NB4 (cell line): Measurements from ENCODE around the gene RAB30.

Experiments used
- DNase-seq: peaks from one replicate; pipeline ENCODE4 v3.0.0; 2010; ENCODE audit warnings: low read depth
- H3K4me3 ChIP-seq: one replicate; pipeline ENCODE4 v1.5.1; 2011; ENCODE audit warnings: mild to moderate bottlenecking, low read depth, low read length, moderate library complexity
- CTCF ChIP-seq: IDR thresholded peaks from one replicate; pipeline ENCODE4 v1.5.1; 2012; ENCODE audit warnings: low read depth, low read length
- MAX ChIP-seq: IDR thresholded peaks from 2 replicates; pipeline ENCODE4 v1.6.1; 2011; ENCODE audit warnings: low read depth, low read length
- MYC ChIP-seq: IDR thresholded peaks from 2 replicates; pipeline ENCODE4 v1.6.1; 2011; ENCODE audit warnings: low read depth, low read length
- POLR2A ChIP-seq: IDR thresholded peaks from 2 replicates; pipeline ENCODE4 v1.6.1; 2011; ENCODE audit warnings: mild to moderate bottlenecking; ENCODE audit not compliant: insufficient read length; ENCODE audit errors: extremely low read depth

The RAB30 gene

GRCh38 chr11:83071567-83072349 is at the start of gene RAB30:
TSS of gene RAB30 (minus strand) at chr11:83071897. CDS start at chr11:82997316, 74,581 bp downstream.
- peak within 1 kb of the TSS; percentile 85 for H3K4me3 ChIP-seq
- peak; percentile 100 for DNase-seq
- TF ChIP-seq POLR2A (peak; percentile 95), MAX (peak; percentile 41; the same call in 1 of the 2 replicates), CTCF (no peak), MYC (peak; percentile 56; the same call in 1 of the 2 replicates)

GRCh38 chr11:83120327-83120726 is 48.6 kb upstream of the RAB30 start:
- DNase-seq = no peak
- no peak for TF ChIP-seq MAX
- H3K4me3 ChIP-seq = no peak overlapping the region

GRCh38 chr11:83119216-83119615 is 47.5 kb upstream of the RAB30 start:
- no peak for DNase-seq
- TF ChIP-seq MYC (no peak), MAX (no peak), POLR2A (no peak), CTCF (no peak)

GRCh38 chr11:83118814-83119213 is 47.1 kb upstream of the RAB30 start:
- DNase-seq = no peak
- no peak for TF ChIP-seq POLR2A
- no peak for TF ChIP-seq MYC
- TF ChIP-seq MAX = no peak
- no peak for TF ChIP-seq CTCF
- H3K4me3 ChIP-seq = no peak overlapping the region

More at GRCh38 chr11:83119216-83119615, 47.5 kb upstream of the RAB30 start:
- no peak overlapping the region for H3K4me3 ChIP-seq

- TF ChIP-seq CTCF = no peak
- no peak for TF ChIP-seq POLR2A
- no peak for TF ChIP-seq MYC
- no peak for TF ChIP-seq MAX
- H3K4me3 ChIP-seq = no peak overlapping the region
- DNase-seq = no peak
These were observed 44.4 kb upstream of the RAB30 start for GRCh38 chr11:83116015-83116641.

GRCh38 chr11:83115551-83115950 is 43.9 kb upstream of the RAB30 start:
- no peak for DNase-seq
- H3K4me3 ChIP-seq = no peak overlapping the region
- TF ChIP-seq MYC (no peak), POLR2A (no peak), CTCF (no peak), MAX (no peak)
